HPDE6-E6E7 (cell line): ENCODE data around the gene ADAMTSL2.

Experiments used
- DNase-seq: peaks from one replicate; pipeline ENCODE4 v3.0.0; 2011; ENCODE audit warnings: missing footprints; ENCODE audit errors: extremely low spot score

ADAMTSL2 gene

GRCh38 chr9:133499892-133500270 lies 34.6 kb upstream of the ADAMTSL2 start:
- DNase-seq: no peak

- DNase-seq: no peak
Observed at GRCh38 chr9:133502112-133502511, 32.4 kb upstream of the ADAMTSL2 start.

- DNase-seq: no peak
Observed at GRCh38 chr9:133505186-133505830, 29.2 kb upstream of the ADAMTSL2 start.

- DNase-seq: no peak
Observed at GRCh38 chr9:133505901-133506652, 28.4 kb upstream of the ADAMTSL2 start.

- no peak for DNase-seq
Observed at GRCh38 chr9:133506653-133507038, 27.9 kb upstream of the ADAMTSL2 start.

GRCh38 chr9:133507246-133507965 lies 27.1 kb upstream of the ADAMTSL2 start:
- DNase-seq: no peak

- DNase-seq: no peak
Observed at GRCh38 chr9:133508046-133508445, 26.5 kb upstream of the ADAMTSL2 start.

GRCh38 chr9:133509179-133510083 lies 25.1 kb upstream of the ADAMTSL2 start:
- no peak for DNase-seq

GRCh38 chr9:133510926-133511505 lies 23.5 kb upstream of the ADAMTSL2 start:
- no peak for DNase-seq

- no peak for DNase-seq
Observed at GRCh38 chr9:133511607-133512006, 22.9 kb upstream of the ADAMTSL2 start.

- DNase-seq: no peak
Observed at GRCh38 chr9:133512253-133513213, 22.0 kb upstream of the ADAMTSL2 start.

- no peak for DNase-seq
Observed at GRCh38 chr9:133513214-133514100, 21.0 kb upstream of the ADAMTSL2 start.

GRCh38 chr9:133514460-133515239 lies 19.9 kb upstream of the ADAMTSL2 start:
- no peak for DNase-seq

- DNase-seq: no peak
Observed at GRCh38 chr9:133515240-133515610, 19.3 kb upstream of the ADAMTSL2 start.

- DNase-seq: no peak
Observed at GRCh38 chr9:133515615-133516255, 18.8 kb upstream of the ADAMTSL2 start.

GRCh38 chr9:133516256-133516960 lies 18.1 kb upstream of the ADAMTSL2 start:
- no peak for DNase-seq

GRCh38 chr9:133516961-133517350 lies 17.5 kb upstream of the ADAMTSL2 start:
- DNase-seq: no peak
